Diencephalon (tissue), 1 donor: ENCODE measurements around the gene AGPS. TPM values are rescaled to one million over a fixed set of nuclear protein-coding genes. Genes with fewer than 3 reads are reported as not detected.

ENCODE experiments used
- small RNA-seq: library from RNA; depleted of rRNA; stranded (forward); fragments of <200 nt; gene quantifications from one replicate; pipeline ENCODE3, GENCODE V24; 2014
- total RNA-seq: library from RNA; depleted of rRNA; stranded (reverse); fragments of >200 nt; gene quantifications from one replicate; pipeline ENCODE4 v1.2.3, GENCODE V29; 2014

AGPS gene
- total RNA-seq = 72.9 TPM

DNA sequence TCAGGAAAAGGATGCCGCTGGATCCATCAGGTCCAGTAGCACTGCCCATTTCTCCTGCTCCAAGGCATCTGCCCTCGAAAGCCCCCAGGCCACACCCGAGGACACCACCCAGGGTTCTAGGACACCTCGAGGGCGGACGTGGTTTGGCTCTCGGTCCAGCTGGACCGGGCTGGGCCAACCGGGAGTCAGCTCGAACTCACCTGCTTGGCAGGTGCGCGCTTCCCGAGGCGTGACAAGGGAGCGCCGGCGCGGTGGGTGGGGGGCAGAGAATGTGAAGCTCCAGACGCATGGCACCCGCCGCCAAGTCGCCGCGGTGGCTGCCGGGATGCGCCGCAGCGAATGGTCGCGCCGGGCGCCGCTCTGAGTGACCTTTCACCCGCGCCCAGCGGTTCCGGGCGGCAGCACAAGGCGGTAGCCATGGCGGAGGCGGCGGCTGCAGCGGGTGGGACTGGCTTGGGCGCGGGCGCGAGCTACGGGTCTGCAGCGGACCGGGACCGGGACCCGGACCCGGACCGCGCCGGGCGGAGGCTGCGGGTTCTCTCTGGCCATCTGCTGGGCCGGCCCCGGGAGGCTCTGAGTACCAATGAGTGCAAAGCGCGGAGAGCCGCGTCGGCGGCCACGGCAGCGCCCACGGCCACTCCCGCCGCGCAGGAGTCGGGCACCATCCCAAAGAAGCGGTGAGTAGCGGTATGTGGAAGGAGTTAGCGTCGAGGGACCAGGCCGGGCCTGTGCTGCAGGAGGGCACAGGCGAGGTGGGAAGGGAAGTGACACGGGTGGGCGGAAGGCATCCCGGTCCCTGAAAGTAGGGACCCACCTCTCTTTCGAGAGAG is at the start of gene AGPS:
Gene AGPS, plus strand, starts transcription at position 401 of the 830 bp plus-strand sequence. Its CDS starts 17 bp downstream, at position 418.

Small RNA genes within 50 kb of the gene (small RNA-seq; reads per million reads assigned to genes)
- gene RF01210 = not detected

Other genes with a start within 250 kb of the AGPS start
- gene HNRNPA3, start 180.0 kb upstream of the AGPS start, total RNA-seq = 92.7 TPM
- 15.9 TPM for gene NFE2L2, start 128.0 kb upstream of the AGPS start, total RNA-seq